Fibroblast of lung (primary cell): Measurements from ENCODE around the gene GHRH. TPM values are rescaled to one million over a fixed set of nuclear protein-coding genes. Genes with fewer than 3 reads are reported as not detected.

Experiments used
- DNase-seq, 2 donors: peaks; one replicate each; pipeline versions ENCODE4 v3.0.0 to v3.0.0-alpha.2; 2010; ENCODE audit warnings: low read depth in 2 of 2
- H2AFZ ChIP-seq: 2 replicates; pipeline ENCODE4 v1.5.1; 2012; ENCODE audit warnings: low read length, control low read depth, inconsistent platforms
- H3K27ac ChIP-seq: 2 replicates; pipeline ENCODE4 v1.5.1; 2011; ENCODE audit warnings: low read length, control low read depth; ENCODE audit not compliant: insufficient read depth
- H3K27me3 ChIP-seq: 2 replicates; pipeline ENCODE4 v1.5.1; 2011; ENCODE audit warnings: mild to moderate bottlenecking, low read length; ENCODE audit not compliant: control insufficient read depth, insufficient read depth
- H3K36me3 ChIP-seq: 2 replicates; pipeline ENCODE4 v1.5.1; 2011; ENCODE audit warnings: low read length; ENCODE audit not compliant: control insufficient read depth, insufficient read depth
- H3K4me1 ChIP-seq: 2 replicates; pipeline ENCODE4 v1.5.1; 2011; ENCODE audit warnings: low read length; ENCODE audit not compliant: control insufficient read depth, insufficient read depth; ENCODE audit errors: extremely low read depth
- H3K4me2 ChIP-seq: 2 replicates; pipeline ENCODE4 v1.5.1; 2011; ENCODE audit warnings: low read length, control low read depth; ENCODE audit not compliant: insufficient read depth; ENCODE audit errors: extremely low read depth
- H3K4me3 ChIP-seq, 4 experiments: fragments of 200-600 bp in 1 of 4; sonication (generic) in 1 of 4; replicated peaks in 1 of 4; 2 replicates each; pipeline ENCODE4 v1.5.1; 2011 to 2016; ENCODE audit warnings: low read length in 4 of 4, low read depth in 3 of 4, mild to moderate bottlenecking in 3 of 4, control low read depth in 2 of 4, inconsistent platforms in 1 of 4, mixed read lengths in 1 of 4; ENCODE audit not compliant: insufficient read depth in 1 of 4; ENCODE audit errors: control extremely low read depth in 1 of 4
- H3K79me2 ChIP-seq: 2 replicates; pipeline ENCODE4 v1.5.1; 2012; ENCODE audit warnings: mild to moderate bottlenecking, low read length, inconsistent platforms; ENCODE audit not compliant: control insufficient read depth, insufficient read depth
- H3K9ac ChIP-seq: 2 replicates; pipeline ENCODE4 v1.5.1; 2011; ENCODE audit warnings: mild to moderate bottlenecking, low read length, control low read depth; ENCODE audit not compliant: insufficient read depth
- H3K9me3 ChIP-seq: 2 replicates; pipeline ENCODE4 v1.5.1; 2012; ENCODE audit warnings: low read depth, low read length; ENCODE audit not compliant: control insufficient read depth, insufficient read depth
- H4K20me1 ChIP-seq: 2 replicates; pipeline ENCODE4 v1.5.1; 2011; ENCODE audit warnings: low read length; ENCODE audit not compliant: control insufficient read depth, insufficient read depth; ENCODE audit errors: extremely low read depth
- EZH2 ChIP-seq: IDR thresholded peaks from 2 replicates; pipeline ENCODE4 v1.5.1; 2012; ENCODE audit warnings: low read length, control low read depth, mild to moderate bottlenecking; ENCODE audit errors: missing control alignments
- polyA plus RNA-seq, 2 donors: library from polyadenylated mRNA; depleted of rRNA in 1 of 2; stranded (reverse) in 1 of 2; unstranded in 1 of 2; fragments of >200 nt; gene quantifications; 2 replicates each; pipeline ENCODE4 v1.2.1, GENCODE V29; 2011 to 2012; ENCODE audit warnings: missing spikeins in 1 of 2
- total RNA-seq: library from RNA; depleted of rRNA; stranded (reverse); fragments of >200 nt; gene quantifications from 2 replicates; pipeline ENCODE4 v1.2.1, GENCODE V29; 2014
- TF ChIP-seq, protein P1 (sequence below), 2 donors: IDR thresholded peaks in 1 of 2; conservative IDR thresholded peaks in 1 of 2; 1 replicate in 1 of 2; 2 replicates in 1 of 2; pipeline ENCODE4 v1.5.1; 2011 to 2012; ENCODE audit warnings: low read length in 2 of 2, control low read depth in 1 of 2, inconsistent platforms in 1 of 2, low read depth in 1 of 2, mild to moderate bottlenecking in 1 of 2

The GHRH gene
- total and polyA plus RNA-seq, 2 donors (not counting 1 experiment from before 2014, with no cell fraction given), result not detected

GRCh38 chr20:37301558-37301957, 39.9 kb upstream of the GHRH start:
- Histone ChIP-seq H3K27ac (no peak overlapping the region), H4K20me1 (no peaks in the 10 kb centered on the region), H3K27me3 (no peaks in the 10 kb centered on the region), H3K4me1 (peaks cover 18% of the 10 kb centered on the region), H3K9me3 (no peaks in the 10 kb centered on the region), H3K4me2 (no peak overlapping the region), H3K9ac (no peak overlapping the region), H2AFZ (no peak overlapping the region), H3K36me3 (peaks cover 6% of the 10 kb centered on the region), H3K4me3 (no peak overlapping the region), H3K79me2 (peaks cover 28% of the 10 kb centered on the region)
- DNase-seq, result no peak
- TF ChIP-seq, protein P1, sequence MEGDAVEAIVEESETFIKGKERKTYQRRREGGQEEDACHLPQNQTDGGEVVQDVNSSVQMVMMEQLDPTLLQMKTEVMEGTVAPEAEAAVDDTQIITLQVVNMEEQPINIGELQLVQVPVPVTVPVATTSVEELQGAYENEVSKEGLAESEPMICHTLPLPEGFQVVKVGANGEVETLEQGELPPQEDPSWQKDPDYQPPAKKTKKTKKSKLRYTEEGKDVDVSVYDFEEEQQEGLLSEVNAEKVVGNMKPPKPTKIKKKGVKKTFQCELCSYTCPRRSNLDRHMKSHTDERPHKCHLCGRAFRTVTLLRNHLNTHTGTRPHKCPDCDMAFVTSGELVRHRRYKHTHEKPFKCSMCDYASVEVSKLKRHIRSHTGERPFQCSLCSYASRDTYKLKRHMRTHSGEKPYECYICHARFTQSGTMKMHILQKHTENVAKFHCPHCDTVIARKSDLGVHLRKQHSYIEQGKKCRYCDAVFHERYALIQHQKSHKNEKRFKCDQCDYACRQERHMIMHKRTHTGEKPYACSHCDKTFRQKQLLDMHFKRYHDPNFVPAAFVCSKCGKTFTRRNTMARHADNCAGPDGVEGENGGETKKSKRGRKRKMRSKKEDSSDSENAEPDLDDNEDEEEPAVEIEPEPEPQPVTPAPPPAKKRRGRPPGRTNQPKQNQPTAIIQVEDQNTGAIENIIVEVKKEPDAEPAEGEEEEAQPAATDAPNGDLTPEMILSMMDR (conservative IDR thresholded peaks at IDR 0.05 in 1 of 2, IDR thresholded peaks at IDR 0.05 in 1 of 2; ENCODE audit: low read depth in 1 of 2, low read length in 2 of 2), result no peak
- TF ChIP-seq EZH2, result no peak

DNA sequence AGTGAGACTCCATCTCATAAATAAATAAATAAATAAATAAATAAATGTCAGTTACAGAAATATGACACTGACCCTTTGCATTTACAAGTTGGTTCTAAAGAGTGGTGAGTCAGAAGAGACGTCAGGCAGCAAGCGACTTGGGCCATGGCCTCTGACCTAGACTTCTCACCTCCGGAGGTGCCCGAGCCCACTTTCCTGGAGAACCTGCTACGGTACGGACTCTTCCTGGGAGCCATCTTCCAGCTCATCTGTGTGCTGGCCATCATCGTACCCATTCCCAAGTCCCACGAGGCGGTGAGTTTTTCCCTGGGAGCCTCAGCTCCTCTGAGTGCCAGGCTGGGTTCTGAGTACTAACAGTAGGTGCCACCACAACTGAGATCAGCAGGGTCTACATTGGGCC, 39.5 kb upstream of the GHRH start:
- H3K79me2 ChIP-seq, result peaks cover 29% of the 10 kb centered on the region
- TF ChIP-seq, protein P1 (conservative IDR thresholded peaks at IDR 0.05 in 1 of 2, IDR thresholded peaks at IDR 0.05 in 1 of 2; ENCODE audit: low read depth in 1 of 2, low read length in 2 of 2), result no peak
- TF ChIP-seq EZH2, result no peak

DNA sequence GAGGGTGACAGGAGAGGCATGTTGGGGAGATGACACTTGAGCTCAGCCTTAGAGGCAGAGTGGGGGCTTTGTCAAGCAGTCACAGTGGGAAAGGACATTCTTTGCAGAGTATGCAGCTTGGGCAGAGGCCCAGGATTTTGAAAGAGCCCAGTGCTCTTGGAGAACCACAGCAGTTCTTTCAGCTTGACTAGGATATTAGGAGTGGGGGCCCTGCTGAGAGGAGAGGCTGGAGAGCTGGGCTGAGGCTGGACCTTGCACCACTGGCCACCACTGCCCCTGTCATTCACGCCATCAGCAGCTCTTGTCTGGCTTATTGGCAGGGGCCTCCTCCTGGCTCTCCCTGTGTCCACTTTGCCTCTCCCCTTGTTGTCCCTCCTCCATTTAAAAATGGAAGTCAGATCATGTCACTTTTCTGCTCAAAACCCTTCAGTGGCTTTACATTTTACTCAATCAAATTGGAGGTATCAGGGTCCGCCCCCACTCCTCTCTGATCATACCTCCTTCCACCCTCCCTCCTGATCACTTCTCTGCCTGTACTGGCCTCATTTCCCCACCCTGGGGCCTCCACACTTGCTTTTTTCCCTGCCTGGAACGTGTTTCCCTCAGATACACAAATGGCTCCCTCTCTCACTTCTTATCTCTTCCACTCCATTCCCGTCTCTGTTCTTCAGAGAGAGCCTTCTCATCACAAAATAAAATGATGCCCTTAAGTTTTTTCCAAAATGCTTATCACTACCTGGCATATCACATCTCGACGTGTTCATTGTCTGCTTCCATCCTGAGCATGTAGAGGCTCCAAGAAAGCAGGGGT, 38.3 kb upstream of the GHRH start:
- peaks cover 22% of the 10 kb centered on the region for H3K4me1 ChIP-seq

More for the DNA sequence above, 39.5 kb upstream of the GHRH start:
- H3K27ac ChIP-seq, result no peak overlapping the region
- H3K36me3 ChIP-seq, result peaks cover 6% of the 10 kb centered on the region
- DNase-seq, result no peak
- no peaks in the 10 kb centered on the region for H4K20me1 ChIP-seq
- peaks cover 18% of the 10 kb centered on the region for H3K4me1 ChIP-seq
- no peaks in the 10 kb centered on the region for H3K27me3 ChIP-seq
- H3K4me2 ChIP-seq, result no peak overlapping the region
- no peak overlapping the region for H3K9ac ChIP-seq
- no peak overlapping the region for H2AFZ ChIP-seq
- no peaks in the 10 kb centered on the region for H3K9me3 ChIP-seq
- H3K4me3 ChIP-seq, result no peak overlapping the region

More for the DNA sequence above, 38.3 kb upstream of the GHRH start:
- Histone ChIP-seq H3K4me2 (no peak overlapping the region), H3K79me2 (peaks cover 37% of the 10 kb centered on the region), H3K36me3 (peaks cover 6% of the 10 kb centered on the region), H2AFZ (no peak overlapping the region), H3K9ac (no peak overlapping the region), H4K20me1 (no peaks in the 10 kb centered on the region), H3K27ac (no peak overlapping the region), H3K9me3 (no peaks in the 10 kb centered on the region), H3K4me3 (no peak overlapping the region), H3K27me3 (no peaks in the 10 kb centered on the region)
- peak; percentile 59 to 74 for DNase-seq
- TF ChIP-seq, protein P1 (conservative IDR thresholded peaks at IDR 0.05 in 1 of 2, IDR thresholded peaks at IDR 0.05 in 1 of 2; ENCODE audit: low read depth in 1 of 2, low read length in 2 of 2), result no peak
- no peak for TF ChIP-seq EZH2
